SU-DHL-6 (cell line): Measurements from ENCODE around the gene PSTPIP1.

Experiments used
- H2AFZ ChIP-seq: fragments of 200-600 bp; sonication (generic); 2 replicates; pipeline ENCODE4 v1.6.1; 2014; ENCODE audit warnings: low read depth, mild to moderate bottlenecking, moderate library complexity, mixed read lengths, antibody characterized with exemption, low read length; ENCODE audit not compliant: severe bottlenecking
- H3F3A ChIP-seq: fragments of 200-600 bp; shearing (Covaris generic); 2 replicates; pipeline ENCODE4 v1.6.0; 2016; ENCODE audit warnings: antibody characterized with exemption, mild to moderate bottlenecking; ENCODE audit not compliant: insufficient read depth
- H3K27ac ChIP-seq: fragments of 200-600 bp; sonication (generic); 2 replicates; pipeline ENCODE4 v1.5.1; 2016; ENCODE audit warnings: low read depth, mild to moderate bottlenecking, low read length, moderate library complexity, mixed read lengths
- H3K27me3 ChIP-seq: fragments of 200-600 bp; sonication (generic), shearing (Covaris generic); 2 replicates; pipeline ENCODE4 v1.6.0; 2014; ENCODE audit warnings: mild to moderate bottlenecking, low read length
- H3K36me3 ChIP-seq: fragments of 200-600 bp; sonication (generic); 2 replicates; pipeline ENCODE4 v1.6.1; 2014; ENCODE audit warnings: mild to moderate bottlenecking, low read length, mixed read lengths
- H3K4me2 ChIP-seq: fragments of 300-600, 200-600 bp; shearing (Covaris generic), sonication (generic); 2 replicates; pipeline ENCODE4 v1.6.0; 2014; ENCODE audit warnings: low read length, low read depth, mild to moderate bottlenecking; ENCODE audit not compliant: poor library complexity, severe bottlenecking
- H3K4me3 ChIP-seq: fragments of 200-600 bp; sonication (generic); 2 replicates; pipeline ENCODE4 v1.5.1; 2014; ENCODE audit warnings: antibody characterized with exemption, low read length, mild to moderate bottlenecking, mixed read lengths; ENCODE audit not compliant: insufficient read depth, poor library complexity, severe bottlenecking
- H3K79me2 ChIP-seq: fragments of 200-600 bp; sonication (generic); 2 replicates; pipeline ENCODE4 v1.6.1; 2014; ENCODE audit warnings: mild to moderate bottlenecking, low read length, moderate library complexity; ENCODE audit not compliant: insufficient read depth
- H3K9ac ChIP-seq: fragments of 200-600 bp; sonication (generic); 2 replicates; pipeline ENCODE4 v1.7.0; 2014; ENCODE audit warnings: mild to moderate bottlenecking, low read length
- H3K9me2 ChIP-seq: fragments of 200-600 bp; sonication (generic); replicated peaks from 2 replicates; pipeline ENCODE4 v1.6.1; 2014; ENCODE audit warnings: low read length; ENCODE audit not compliant: insufficient read depth
- H3K9me3 ChIP-seq: fragments of 200-600 bp; sonication (generic); 2 replicates; pipeline ENCODE4 v1.6.1; 2014; ENCODE audit warnings: low read length, mixed read lengths; ENCODE audit not compliant: insufficient read depth
- H4K20me1 ChIP-seq: fragments of 200-600 bp; sonication (generic); 2 replicates; pipeline ENCODE4 v1.6.1; 2014; ENCODE audit warnings: low read depth, mild to moderate bottlenecking, antibody characterized with exemption, low read length, moderate library complexity, mixed read lengths
- EZH2phosphoT487 ChIP-seq: fragments of 200-600 bp; sonication (generic), shearing (Covaris generic); conservative IDR thresholded peaks from 2 replicates; pipeline ENCODE4 v1.6.1; 2018; ENCODE audit warnings: mild to moderate bottlenecking, antibody characterized with exemption, low read length, moderate library complexity, mixed read lengths
- TF ChIP-seq, protein P1 (sequence below): fragments of 200-600 bp; sonication (generic); IDR thresholded peaks from one replicate; pipeline ENCODE4 v1.5.1; 2017; ENCODE audit warnings: antibody characterized with exemption, mild to moderate bottlenecking, low read length, moderate library complexity; ENCODE audit not compliant: insufficient read depth, poor library complexity, severe bottlenecking

Gene PSTPIP1

DNA sequence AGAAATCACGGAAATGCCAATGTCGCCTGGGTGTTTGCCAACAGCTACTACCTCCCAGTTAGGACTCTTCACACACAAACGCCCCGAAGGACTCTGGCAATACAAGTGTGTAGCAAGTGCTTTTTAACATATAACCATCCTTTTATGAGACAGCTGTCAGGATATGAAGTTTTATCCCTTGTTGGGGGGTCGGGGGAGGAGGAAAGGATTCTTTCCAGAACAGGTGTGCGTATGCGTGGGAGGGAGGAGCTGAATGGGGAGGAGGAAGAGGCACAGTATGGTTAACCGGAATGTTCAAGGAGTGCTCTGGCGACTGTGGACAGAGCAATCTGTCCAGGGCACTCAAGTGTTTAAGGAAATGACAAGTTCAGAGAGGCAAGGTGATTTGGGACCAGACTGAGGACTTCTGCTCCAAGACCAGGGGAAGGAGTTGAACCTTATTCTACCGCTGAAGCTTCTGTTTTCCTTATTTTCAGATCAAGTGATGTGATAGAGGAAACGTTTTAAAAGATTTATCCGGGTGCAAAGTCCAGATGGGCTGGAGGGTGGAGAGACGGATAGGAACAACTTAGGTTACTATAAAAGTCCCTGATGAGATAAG lies 74.7 kb downstream of the PSTPIP1 start:
- Histone ChIP-seq H3K79me2 (no peaks in the 10 kb centered on the region; the same call in 1 of the 2 replicates), H3K36me3 (no peaks in the 10 kb centered on the region), H3K9me2 (no peaks in the 10 kb centered on the region), H3K27ac (no peak overlapping the region), H3K4me2 (peak overlapping the region; percentile 78), H3F3A (0 out of 2 replicates have a peak, but pooled peaks cover 4% of the 10 kb centered on the region), H2AFZ (no peak overlapping the region), H3K9ac (peak overlapping the region; percentile 67), H3K4me3 (peak overlapping the region; percentile 71), H3K27me3 (no peaks in the 10 kb centered on the region), H4K20me1 (peaks cover 5% of the 10 kb centered on the region; the same call in 1 of the 2 replicates), H3K9me3 (no peaks in the 10 kb centered on the region)
- no peak for TF ChIP-seq EZH2phosphoT487
- TF ChIP-seq, protein P1, sequence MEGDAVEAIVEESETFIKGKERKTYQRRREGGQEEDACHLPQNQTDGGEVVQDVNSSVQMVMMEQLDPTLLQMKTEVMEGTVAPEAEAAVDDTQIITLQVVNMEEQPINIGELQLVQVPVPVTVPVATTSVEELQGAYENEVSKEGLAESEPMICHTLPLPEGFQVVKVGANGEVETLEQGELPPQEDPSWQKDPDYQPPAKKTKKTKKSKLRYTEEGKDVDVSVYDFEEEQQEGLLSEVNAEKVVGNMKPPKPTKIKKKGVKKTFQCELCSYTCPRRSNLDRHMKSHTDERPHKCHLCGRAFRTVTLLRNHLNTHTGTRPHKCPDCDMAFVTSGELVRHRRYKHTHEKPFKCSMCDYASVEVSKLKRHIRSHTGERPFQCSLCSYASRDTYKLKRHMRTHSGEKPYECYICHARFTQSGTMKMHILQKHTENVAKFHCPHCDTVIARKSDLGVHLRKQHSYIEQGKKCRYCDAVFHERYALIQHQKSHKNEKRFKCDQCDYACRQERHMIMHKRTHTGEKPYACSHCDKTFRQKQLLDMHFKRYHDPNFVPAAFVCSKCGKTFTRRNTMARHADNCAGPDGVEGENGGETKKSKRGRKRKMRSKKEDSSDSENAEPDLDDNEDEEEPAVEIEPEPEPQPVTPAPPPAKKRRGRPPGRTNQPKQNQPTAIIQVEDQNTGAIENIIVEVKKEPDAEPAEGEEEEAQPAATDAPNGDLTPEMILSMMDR: no peak

DNA sequence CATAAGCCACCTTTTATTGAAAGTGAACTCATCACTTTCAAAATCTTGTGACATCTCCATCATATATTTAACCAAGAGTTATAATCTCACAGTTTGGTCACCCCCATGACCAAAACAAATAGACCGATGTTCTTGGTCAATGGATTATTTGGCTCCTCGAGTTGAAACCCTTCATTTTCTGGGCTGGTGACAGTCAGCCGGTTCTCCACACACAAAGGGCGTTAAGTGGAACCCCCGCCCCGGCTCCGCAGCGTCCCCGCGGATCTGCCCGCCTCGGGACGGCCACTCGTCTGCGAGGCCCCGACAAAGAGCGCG lies 75.2 kb downstream of the PSTPIP1 start:
- H2AFZ ChIP-seq: peak overlapping the region; percentile 78
- no peaks in the 10 kb centered on the region for H3K27me3 ChIP-seq
- peak overlapping the region; percentile 78 for H3K4me2 ChIP-seq
- H3K4me3 ChIP-seq: peak overlapping the region; percentile 71
- TF ChIP-seq EZH2phosphoT487: no peak
- TF ChIP-seq, protein P1: no peak
- H3K36me3 ChIP-seq: no peaks in the 10 kb centered on the region
- peak overlapping the region; percentile 67 for H3K9ac ChIP-seq
- H3K9me3 ChIP-seq: no peaks in the 10 kb centered on the region
- H3K27ac ChIP-seq: no peak overlapping the region
- H3K9me2 ChIP-seq: no peaks in the 10 kb centered on the region
- peaks cover 5% of the 10 kb centered on the region; the same call in 1 of the 2 replicates for H4K20me1 ChIP-seq
- H3F3A ChIP-seq: 0 out of 2 replicates have a peak, but pooled peaks cover 4% of the 10 kb centered on the region
- H3K79me2 ChIP-seq: no peaks in the 10 kb centered on the region; the same call in 1 of the 2 replicates

DNA sequence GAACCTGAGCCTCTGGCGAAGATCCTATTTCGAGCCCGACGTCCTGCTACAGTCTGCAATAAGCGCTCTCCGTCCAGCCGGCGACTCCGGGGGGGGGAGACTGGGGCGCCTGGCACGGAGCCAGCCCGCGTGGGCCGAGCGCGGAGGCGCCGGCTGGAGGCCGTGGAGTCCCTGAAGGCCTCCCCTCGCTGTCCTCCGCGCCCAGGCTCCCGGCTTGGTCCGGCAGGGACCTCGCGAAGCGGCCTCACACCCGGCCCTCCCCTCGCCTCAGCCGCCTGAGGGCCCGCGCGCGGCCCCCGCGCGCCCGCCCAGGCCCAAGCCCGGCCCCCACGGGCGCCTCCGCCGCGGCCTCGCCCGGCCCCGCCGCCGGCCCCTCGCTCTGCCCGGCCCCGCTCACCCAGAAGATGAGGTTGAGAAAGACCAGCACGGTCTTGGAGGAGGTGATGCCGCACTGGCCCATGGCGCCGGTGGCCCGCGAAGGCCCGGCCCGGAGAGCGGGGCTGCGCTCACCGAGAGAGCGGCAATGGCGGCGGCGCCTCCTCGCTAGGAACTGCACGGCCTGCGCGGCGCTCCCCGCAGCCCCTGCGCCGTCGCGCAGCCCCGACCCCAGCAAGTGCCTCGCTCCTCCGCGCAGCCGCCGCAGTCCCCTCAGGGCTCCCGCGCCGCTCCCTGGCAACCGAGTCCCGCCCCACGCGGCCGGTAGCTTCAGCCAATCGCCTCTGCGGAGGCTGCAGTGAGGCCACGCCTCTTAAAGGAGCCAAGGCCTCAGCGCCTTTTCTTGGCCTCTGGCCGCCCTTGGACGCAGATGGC lies 75.8 kb downstream of the PSTPIP1 start, which contains the start of gene TSPAN3:
Gene TSPAN3 (minus strand): TSS at position 615 of the 810 bp plus-strand sequence. CDS start 155 bp downstream, at position 460.
- H3F3A ChIP-seq: 0 out of 2 replicates have a peak, but pooled peaks cover 4% of the 10 kb centered on the region
- H3K9me3 ChIP-seq: no peaks in the 10 kb centered on the region
- peaks cover 5% of the 10 kb centered on the region; the same call in 1 of the 2 replicates for H4K20me1 ChIP-seq
- TF ChIP-seq EZH2phosphoT487: no peak
- TF ChIP-seq, protein P1: no peak
- H3K79me2 ChIP-seq: no peaks in the 10 kb centered on the region; the same call in 1 of the 2 replicates
- peak within 1 kb of the TSS; percentile 71 for H3K4me3 ChIP-seq
- no peaks in the 10 kb centered on the region for H3K9me2 ChIP-seq
- H3K27ac ChIP-seq: no peak within 1 kb of the TSS
- H2AFZ ChIP-seq: peak within 1 kb of the TSS; percentile 84
- no peaks in the 10 kb centered on the region for H3K36me3 ChIP-seq
- H3K9ac ChIP-seq: peak within 1 kb of the TSS; percentile 67
- no peaks in the 10 kb centered on the region for H3K27me3 ChIP-seq
- H3K4me2 ChIP-seq: peak within 1 kb of the TSS; percentile 78
